ENCODE measurements around the gene PRKN. TPM values are rescaled to one million over a fixed set of nuclear protein-coding genes. Genes with fewer than 3 reads are reported as not detected.
"Not testable (repeated sequence)": the region's sequence is repeated elsewhere in the genome, so short reads cannot be mapped to it uniquely, and the experiment has no call there.

The PRKN gene
- total RNA-seq, 1 donor from 2014 or later: not detected

GRCh38 chr6:161507375-161507774 is 1220.2 kb downstream of the PRKN start:
- no peak for DNase-seq (ENCODE audit: low spot score)
- H3K4me3 Mint-ChIP-seq: no peak overlapping the region
- no peak overlapping the region for H3K27ac Mint-ChIP-seq
- no peaks in the 10 kb centered on the region for H3K4me1 Mint-ChIP-seq (ENCODE audit: low read depth)
- no peaks in the 10 kb centered on the region for H3K36me3 Mint-ChIP-seq (ENCODE audit: low read depth)
- H3K27me3 Mint-ChIP-seq (ENCODE audit: insufficient read depth): peaks cover 2% of the 10 kb centered on the region
- intact Hi-C loops (cut with micrococcal nuclease): no loop called here
- H3K9me3 Mint-ChIP-seq: peaks cover 8% of the 10 kb centered on the region

GRCh38 chr6:161503570-161503969 is 1224.0 kb downstream of the PRKN start:
- Mint-ChIP-seq H3K36me3 (ENCODE audit: low read depth) (no peaks in the 10 kb centered on the region), H3K4me3 (no peak overlapping the region), H3K27ac (no peak overlapping the region), H3K4me1 (ENCODE audit: low read depth) (no peaks in the 10 kb centered on the region), H3K9me3 (peaks cover 10% of the 10 kb centered on the region), H3K27me3 (ENCODE audit: insufficient read depth) (peaks cover 2% of the 10 kb centered on the region)
- intact Hi-C loops (cut with micrococcal nuclease): no loop called here
- no peak for DNase-seq (ENCODE audit: low spot score)

GRCh38 chr6:161498881-161499280 is 1228.7 kb downstream of the PRKN start:
- Mint-ChIP-seq H3K4me1 (ENCODE audit: low read depth) (no peaks in the 10 kb centered on the region), H3K9me3 (peaks cover 4% of the 10 kb centered on the region)

DNA sequence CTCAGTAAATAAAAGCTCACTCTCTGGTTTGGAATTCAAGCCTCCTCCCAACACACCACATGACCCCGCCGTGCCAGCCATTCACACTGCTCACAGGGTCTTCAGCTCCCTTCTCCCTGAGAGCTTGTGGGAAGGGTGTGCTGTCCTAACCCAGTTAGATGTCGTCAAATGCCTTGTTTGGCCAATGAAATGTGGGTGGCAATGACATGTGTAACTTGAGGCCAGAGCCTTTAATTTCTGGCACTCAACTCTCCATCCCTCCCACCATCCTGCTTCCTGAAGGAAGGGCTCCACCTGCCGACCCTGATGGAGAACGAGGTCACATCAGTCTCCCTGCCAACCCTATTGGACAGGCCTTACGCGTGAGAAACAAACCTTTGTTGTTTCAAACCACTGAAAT is 1229.2 kb downstream of the PRKN start:
- no peak for DNase-seq (ENCODE audit: low spot score)
- peaks cover 4% of the 10 kb centered on the region for H3K9me3 Mint-ChIP-seq
- no peak overlapping the region for H3K4me3 Mint-ChIP-seq
- no peaks in the 10 kb centered on the region for H3K36me3 Mint-ChIP-seq (ENCODE audit: low read depth)
- no peaks in the 10 kb centered on the region for H3K27me3 Mint-ChIP-seq (ENCODE audit: insufficient read depth)
- no peaks in the 10 kb centered on the region for H3K4me1 Mint-ChIP-seq (ENCODE audit: low read depth)
- intact Hi-C loops (cut with micrococcal nuclease): no loop called here
- no peak overlapping the region for H3K27ac Mint-ChIP-seq

More at GRCh38 chr6:161498881-161499280, 1228.7 kb downstream of the PRKN start:
- H3K27ac Mint-ChIP-seq: no peak overlapping the region
- DNase-seq (ENCODE audit: low spot score): no peak
- intact Hi-C loops (cut with micrococcal nuclease): no loop called here
- H3K4me3 Mint-ChIP-seq: no peak overlapping the region
- no peaks in the 10 kb centered on the region for H3K36me3 Mint-ChIP-seq (ENCODE audit: low read depth)
- no peaks in the 10 kb centered on the region for H3K27me3 Mint-ChIP-seq (ENCODE audit: insufficient read depth)

GRCh38 chr6:161496941-161497340 is 1230.6 kb downstream of the PRKN start:
- H3K9me3 Mint-ChIP-seq: peaks cover 4% of the 10 kb centered on the region
- H3K27ac Mint-ChIP-seq: no peak overlapping the region
- DNase-seq (ENCODE audit: low spot score): no peak
- no peak overlapping the region for H3K4me3 Mint-ChIP-seq
- intact Hi-C loops (cut with micrococcal nuclease): no loop called here
- no peaks in the 10 kb centered on the region for H3K4me1 Mint-ChIP-seq (ENCODE audit: low read depth)
- H3K36me3 Mint-ChIP-seq (ENCODE audit: low read depth): no peaks in the 10 kb centered on the region
- no peaks in the 10 kb centered on the region for H3K27me3 Mint-ChIP-seq (ENCODE audit: insufficient read depth)

DNA sequence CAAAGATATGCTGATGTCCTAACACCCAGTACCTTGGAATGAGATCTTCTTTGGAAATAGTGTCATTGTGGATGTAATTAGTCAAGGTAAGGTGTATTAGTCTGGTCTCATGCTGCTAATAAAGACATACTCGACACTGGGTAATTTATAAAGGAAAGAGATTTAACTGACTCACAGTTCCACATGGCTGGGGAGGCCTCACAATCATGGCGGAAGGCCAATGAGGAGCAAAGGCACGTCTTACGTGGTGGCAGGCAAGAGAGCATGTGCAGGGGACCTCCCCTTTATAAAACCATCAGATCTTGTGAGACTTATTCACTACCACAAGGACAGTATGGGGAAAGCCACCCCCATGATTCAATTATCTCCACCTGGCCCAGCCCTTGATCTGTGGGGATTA is 1231.3 kb downstream of the PRKN start:
- H3K9me3 Mint-ChIP-seq, H3K4me3 Mint-ChIP-seq: not testable (repeated sequence)

DNA sequence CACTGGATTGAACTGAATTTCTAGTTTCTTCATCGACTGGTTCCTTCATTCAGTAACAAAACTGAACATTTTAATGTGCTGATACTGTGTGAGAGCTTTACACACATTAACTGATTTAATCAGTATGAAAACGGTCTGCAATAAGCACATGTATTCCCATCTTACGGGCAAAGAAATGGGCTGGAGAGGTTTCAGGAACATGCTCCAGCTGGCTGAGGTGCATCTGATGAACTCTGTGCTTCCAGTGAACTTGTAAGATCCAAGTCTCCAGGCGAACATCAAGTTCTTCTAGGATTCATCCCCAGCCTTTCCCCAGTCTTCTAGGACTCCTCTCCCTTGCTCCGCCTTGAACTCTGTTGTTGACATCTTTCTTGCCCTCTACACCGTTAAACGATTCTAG is 1233.0 kb downstream of the PRKN start:
- intact Hi-C loops (cut with micrococcal nuclease): no loop called here
- Mint-ChIP-seq H3K27me3 (ENCODE audit: insufficient read depth) (no peaks in the 10 kb centered on the region), H3K4me3 (no peak overlapping the region), H3K36me3 (ENCODE audit: low read depth) (no peaks in the 10 kb centered on the region), H3K27ac (no peak overlapping the region), H3K4me1 (ENCODE audit: low read depth) (no peaks in the 10 kb centered on the region), H3K9me3 (no peaks in the 10 kb centered on the region)
- DNase-seq (ENCODE audit: low spot score): no peak

More for the DNA sequence above, 1231.3 kb downstream of the PRKN start:
- H3K4me1 Mint-ChIP-seq (ENCODE audit: low read depth); H3K36me3 Mint-ChIP-seq (ENCODE audit: low read depth); H3K27me3 Mint-ChIP-seq (ENCODE audit: insufficient read depth); H3K27ac Mint-ChIP-seq; intact Hi-C loops (cut with micrococcal nuclease); DNase-seq (ENCODE audit: low spot score): not testable (repeated sequence)

- Mint-ChIP-seq H3K36me3 (ENCODE audit: low read depth) (no peaks in the 10 kb centered on the region), H3K4me3 (no peak overlapping the region), H3K27ac (no peak overlapping the region), H3K4me1 (ENCODE audit: low read depth) (no peaks in the 10 kb centered on the region), H3K27me3 (ENCODE audit: insufficient read depth) (no peaks in the 10 kb centered on the region), H3K9me3 (no peaks in the 10 kb centered on the region)
- intact Hi-C loops (cut with micrococcal nuclease): no loop called here
- DNase-seq (ENCODE audit: low spot score): no peak
These were observed 1233.9 kb downstream of the PRKN start for GRCh38 chr6:161493576-161494118.

- H3K9me3 Mint-ChIP-seq: no peaks in the 10 kb centered on the region
- no peak overlapping the region for H3K4me3 Mint-ChIP-seq
- no peaks in the 10 kb centered on the region for H3K27me3 Mint-ChIP-seq (ENCODE audit: insufficient read depth)
- no peaks in the 10 kb centered on the region for H3K4me1 Mint-ChIP-seq (ENCODE audit: low read depth)
- H3K27ac Mint-ChIP-seq: no peak overlapping the region
- intact Hi-C loops (cut with micrococcal nuclease): no loop called here
- DNase-seq (ENCODE audit: low spot score): no peak
- no peaks in the 10 kb centered on the region for H3K36me3 Mint-ChIP-seq (ENCODE audit: low read depth)
These were observed 1237.8 kb downstream of the PRKN start for GRCh38 chr6:161489626-161490306.

DNA sequence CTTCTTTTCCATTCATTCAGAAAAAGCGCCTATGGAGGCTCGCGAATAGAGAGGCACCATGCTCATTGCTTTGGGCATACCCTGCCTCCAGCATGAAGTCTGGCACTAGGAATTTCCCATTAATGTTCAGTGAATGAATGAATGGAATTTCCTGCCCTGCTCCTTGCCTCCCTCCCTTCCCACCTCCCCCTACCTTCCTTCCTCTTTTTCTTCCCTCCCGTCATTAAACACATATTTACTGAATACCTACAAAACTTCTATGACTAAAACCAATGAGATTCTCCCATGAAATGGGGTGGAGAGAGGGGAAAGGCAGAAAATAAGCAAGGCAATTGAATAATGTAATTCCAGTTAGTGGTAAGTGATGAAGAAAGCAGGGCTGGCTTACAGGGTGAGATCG is 1239.9 kb downstream of the PRKN start:
- DNase-seq (ENCODE audit: low spot score): no peak
- H3K4me3 Mint-ChIP-seq: no peak overlapping the region
- H3K27ac Mint-ChIP-seq: no peak overlapping the region
- intact Hi-C loops (cut with micrococcal nuclease): no loop called here
- H3K27me3 Mint-ChIP-seq (ENCODE audit: insufficient read depth): no peaks in the 10 kb centered on the region
- H3K9me3 Mint-ChIP-seq: no peaks in the 10 kb centered on the region
- no peaks in the 10 kb centered on the region for H3K36me3 Mint-ChIP-seq (ENCODE audit: low read depth)
- no peaks in the 10 kb centered on the region for H3K4me1 Mint-ChIP-seq (ENCODE audit: low read depth)

- Mint-ChIP-seq H3K9me3 (no peaks in the 10 kb centered on the region), H3K27ac (no peak overlapping the region), H3K4me1 (ENCODE audit: low read depth) (no peaks in the 10 kb centered on the region), H3K27me3 (ENCODE audit: insufficient read depth) (no peaks in the 10 kb centered on the region), H3K36me3 (ENCODE audit: low read depth) (no peaks in the 10 kb centered on the region), H3K4me3 (no peak overlapping the region)
- DNase-seq (ENCODE audit: low spot score): no peak
- intact Hi-C loops (cut with micrococcal nuclease): no loop called here
These were observed 1240.4 kb downstream of the PRKN start for GRCh38 chr6:161487217-161487531.

DNA sequence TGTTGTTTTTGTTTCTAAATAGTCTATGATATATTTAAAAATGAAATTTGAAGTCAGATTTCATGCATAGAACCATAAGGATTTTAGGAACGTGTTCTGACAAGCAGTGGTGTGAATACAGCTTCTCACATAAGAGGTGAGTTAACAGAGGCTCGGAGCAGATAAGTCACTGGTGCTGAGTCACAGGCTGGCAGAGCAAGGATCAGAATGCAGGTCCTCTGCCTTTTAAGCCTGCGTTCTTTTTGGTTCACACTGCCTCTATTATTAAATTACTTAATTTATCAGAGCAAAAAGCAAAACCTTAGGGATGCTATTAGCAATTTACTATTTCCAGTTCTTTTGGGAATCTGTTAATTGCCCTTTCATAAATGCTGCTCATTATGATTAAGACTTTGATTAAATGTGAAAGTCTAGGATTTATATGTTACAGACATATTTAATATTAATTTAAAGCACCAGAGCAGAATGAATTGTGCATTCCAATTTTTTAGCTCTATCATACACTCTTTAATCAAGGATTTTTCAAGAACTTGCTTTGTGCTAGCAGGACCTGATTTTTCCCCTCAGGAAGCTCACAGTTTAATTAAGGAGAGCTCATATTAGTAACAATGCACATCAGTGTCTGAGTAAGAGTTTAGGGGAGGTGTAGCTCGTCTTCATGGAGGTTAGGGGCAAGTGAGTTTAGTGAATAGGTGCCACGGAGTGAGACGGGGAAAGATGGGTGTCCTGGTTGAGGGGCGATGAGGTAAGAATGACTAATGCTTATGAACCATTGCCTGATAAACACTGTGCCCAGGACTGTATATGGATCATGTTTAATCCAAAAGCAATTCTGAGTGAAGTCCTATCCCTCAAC is 1241.0 kb downstream of the PRKN start:
- intact Hi-C loops (cut with micrococcal nuclease): no loop called here
- Mint-ChIP-seq H3K27ac (no peak overlapping the region), H3K4me3 (no peak overlapping the region), H3K9me3 (no peaks in the 10 kb centered on the region), H3K4me1 (ENCODE audit: low read depth) (no peaks in the 10 kb centered on the region), H3K27me3 (ENCODE audit: insufficient read depth) (no peaks in the 10 kb centered on the region), H3K36me3 (ENCODE audit: low read depth) (no peaks in the 10 kb centered on the region)
- no peak for DNase-seq (ENCODE audit: low spot score)

- Mint-ChIP-seq H3K27ac (no peak overlapping the region), H3K27me3 (ENCODE audit: insufficient read depth) (no peaks in the 10 kb centered on the region), H3K9me3 (no peaks in the 10 kb centered on the region), H3K4me3 (no peak overlapping the region), H3K36me3 (ENCODE audit: low read depth) (no peaks in the 10 kb centered on the region), H3K4me1 (ENCODE audit: low read depth) (no peaks in the 10 kb centered on the region)
- no peak for DNase-seq (ENCODE audit: low spot score)
- intact Hi-C loops (cut with micrococcal nuclease): no loop called here
These were observed 1245.1 kb downstream of the PRKN start for GRCh38 chr6:161482517-161482858.
